ENCODE results near the gene TEX10.

DNA sequence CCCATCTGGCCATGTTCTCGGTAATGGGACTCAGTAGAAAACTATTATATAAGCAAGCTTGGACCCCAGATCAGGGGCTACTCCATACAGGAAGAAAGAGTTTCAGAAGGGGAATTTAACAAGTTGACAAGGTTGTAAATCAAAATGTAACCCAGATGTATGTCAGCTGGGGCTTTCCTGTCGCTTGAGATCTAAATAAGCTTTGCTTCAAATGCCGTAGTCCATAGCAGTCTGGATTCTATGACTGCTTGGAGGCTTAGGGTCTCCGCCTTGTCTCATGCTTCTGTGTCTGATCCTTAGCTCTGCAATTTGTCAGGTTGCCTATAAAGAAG is 70.4 kb downstream of the TEX10 start:
- TF ChIP-seq CTCF (IDR thresholded peaks at IDR 0.05) (no peak), ZFX (IDR thresholded peaks at IDR 0.05; ENCODE audit: borderline replicate concordance) (no peak)

Measured in 22Rv1 (cell line).